Activated CD8-positive, alpha-beta memory T cell treated with anti-CD3 and anti-CD28 coated beads for 36 hours (primary cell): ENCODE results near the gene RIC1. TPM values are rescaled to one million over a fixed set of nuclear protein-coding genes. Genes with fewer than 3 reads are reported as not detected.
"Not testable (repeated sequence)": the region's sequence is repeated elsewhere in the genome, so short reads cannot be mapped to it uniquely, and the experiment has no call there.

Source experiments
- CTCF ChIA-PET: fragments of 350-600 bp; sonication (Branson Sonifier 250); formaldehyde crosslinking; loops from one replicate; lab custom pipeline; 2021; ENCODE audit warnings: antibody characterized with exemption; lab: Charles Lee
- POLR2A ChIA-PET: fragments of 350-600 bp; sonication (Branson Sonifier 250); formaldehyde crosslinking; loops from one replicate; lab custom pipeline; 2021; ENCODE audit warnings: antibody characterized with exemption; lab: Charles Lee
- total RNA-seq, 2 experiments: library from RNA; stranded (reverse); gene quantifications; one replicate each; pipeline ENCODE4 v1.2.3, GENCODE V29; 2021

The RIC1 gene
- total RNA-seq, 2 experiments from 2014 or later: 13.4 to 15.2 TPM

- CTCF ChIA-PET: no interaction called here
- POLR2A ChIA-PET: no interaction called here
Measured at GRCh38 chr9:5644501-5644900, 15.6 kb downstream of the RIC1 start.

- POLR2A ChIA-PET: no interaction called here
- CTCF ChIA-PET: no interaction called here
Measured at GRCh38 chr9:5646116-5646515, 17.2 kb downstream of the RIC1 start.

GRCh38 chr9:5650356-5651105, 21.6 kb downstream of the RIC1 start:
- POLR2A ChIA-PET: no interaction called here
- CTCF ChIA-PET: no interaction called here

- CTCF ChIA-PET: no interaction called here
- POLR2A ChIA-PET: no interaction called here
Measured at GRCh38 chr9:5651246-5651645, 22.3 kb downstream of the RIC1 start.

- POLR2A ChIA-PET: interaction anchor here (0.6 kb wide), 1 partner anchor 25 kb away, joined by 5 read pairs; no protein-coding TSS in a partner anchor
- CTCF ChIA-PET: no interaction called here
Measured at GRCh38 chr9:5652821-5653220, 23.9 kb downstream of the RIC1 start.

GRCh38 chr9:5662804-5663203, 33.9 kb downstream of the RIC1 start:
- POLR2A ChIA-PET, CTCF ChIA-PET: not testable (repeated sequence)

- CTCF ChIA-PET: no interaction called here
- POLR2A ChIA-PET: no interaction called here
Measured at GRCh38 chr9:5665059-5665458, 36.2 kb downstream of the RIC1 start.

GRCh38 chr9:5667391-5667790, 38.5 kb downstream of the RIC1 start:
- POLR2A ChIA-PET: no interaction called here

GRCh38 chr9:5670079-5670478, 41.2 kb downstream of the RIC1 start:
- POLR2A ChIA-PET: no interaction called here
- CTCF ChIA-PET: interaction anchor here (0.8 kb wide), 1 partner anchor 484 kb away, joined by 3 read pairs; no protein-coding TSS in a partner anchor

More at GRCh38 chr9:5667391-5667790, 38.5 kb downstream of the RIC1 start:
- CTCF ChIA-PET: no interaction called here

- POLR2A ChIA-PET: no interaction called here
- CTCF ChIA-PET: no interaction called here
Measured at GRCh38 chr9:5671711-5672353, 42.9 kb downstream of the RIC1 start.

- POLR2A ChIA-PET, CTCF ChIA-PET: not testable (repeated sequence)
Measured at GRCh38 chr9:5675046-5675445, 46.1 kb downstream of the RIC1 start.

GRCh38 chr9:5683591-5683990, 54.7 kb downstream of the RIC1 start:
- CTCF ChIA-PET: not testable (repeated sequence)

GRCh38 chr9:5684101-5684500, 55.2 kb downstream of the RIC1 start:
- ChIA-PET POLR2A (no interaction called here), CTCF (no interaction called here)

More at GRCh38 chr9:5683591-5683990, 54.7 kb downstream of the RIC1 start:
- POLR2A ChIA-PET: not testable (repeated sequence)

- ChIA-PET CTCF (no interaction called here), POLR2A (no interaction called here)
Measured at GRCh38 chr9:5688109-5688508, 59.2 kb downstream of the RIC1 start.

GRCh38 chr9:5690278-5690677, 61.4 kb downstream of the RIC1 start:
- ChIA-PET POLR2A (no interaction called here), CTCF (no interaction called here)

- ChIA-PET POLR2A (no interaction called here), CTCF (no interaction called here)
Measured at GRCh38 chr9:5695860-5696259, 67.0 kb downstream of the RIC1 start.

- CTCF ChIA-PET: no interaction called here
- POLR2A ChIA-PET: no interaction called here
Measured at GRCh38 chr9:5696884-5697283, 68.0 kb downstream of the RIC1 start.

- ChIA-PET CTCF (no interaction called here), POLR2A (no interaction called here)
Measured at GRCh38 chr9:5698004-5698403, 69.1 kb downstream of the RIC1 start.

GRCh38 chr9:5698810-5699556, 70.1 kb downstream of the RIC1 start:
- CTCF ChIA-PET: interaction anchor here (0.6 kb wide), 1 partner anchor 136 kb away, joined by 3 read pairs; no protein-coding TSS in a partner anchor
- POLR2A ChIA-PET: no interaction called here

- POLR2A ChIA-PET: no interaction called here
- CTCF ChIA-PET: no interaction called here
Measured at GRCh38 chr9:5708414-5708813, 79.5 kb downstream of the RIC1 start.
